PC-9 (cell line): Measurements from ENCODE around the gene ZNF234. TPM values are rescaled to one million over a fixed set of nuclear protein-coding genes. Genes with fewer than 3 reads are reported as not detected.
"Not testable (repeated sequence)": the region's sequence is repeated elsewhere in the genome, so short reads cannot be mapped to it uniquely, and the experiment has no call there.

ENCODE experiments used
- BruUV-seq: library from RNA; stranded (reverse); fragments of 400-500 nt; replicated peaks from 2 replicates; lab custom pipeline; 2021; lab: Mats Ljungman, UMichigan
- CTCF ChIA-PET: fragments of 300-600 bp; sonication (Branson Sonifier 250); formaldehyde crosslinking; loops from one replicate; lab custom pipeline; 2022; ENCODE audit warnings: antibody characterized with exemption; lab: Charles Lee
- POLR2A ChIA-PET: fragments of 300-600 bp; sonication (Branson Sonifier 250); formaldehyde crosslinking; loops from one replicate; lab custom pipeline; 2022; ENCODE audit warnings: antibody characterized with exemption; ENCODE audit not compliant: unreplicated experiment; lab: Charles Lee
- DNase-seq, 2 experiments: peaks; one replicate each; pipeline versions ENCODE4 v3.0.0 to v3.0.0-alpha.2; 2015 to 2022; ENCODE audit warnings: mixed read lengths in 1 of 2
- H2AFZ ChIP-seq: fragments of 200-600 bp; sonication (generic); 2 replicates; pipeline ENCODE4 v1.8.1; 2017; ENCODE audit warnings: antibody characterized with exemption
- H3F3A ChIP-seq: fragments of 200-600 bp; sonication (generic); 2 replicates; pipeline ENCODE4 v1.8.1; 2017; ENCODE audit warnings: antibody characterized with exemption, mild to moderate bottlenecking, low read depth; ENCODE audit not compliant: insufficient read depth
- H3K27ac ChIP-seq: fragments of 200-600 bp; sonication (generic); 2 replicates; pipeline ENCODE4 v1.6.1; 2016; ENCODE audit warnings: mixed run types
- H3K27me3 ChIP-seq: fragments of 200-600 bp; sonication (generic); 2 replicates; pipeline ENCODE4 v1.6.1; 2016; ENCODE audit warnings: low read depth, mixed run types; ENCODE audit not compliant: insufficient read depth
- H3K36me3 ChIP-seq: fragments of 200-600 bp; sonication (generic); 2 replicates; pipeline ENCODE4 v1.6.1; 2016; ENCODE audit warnings: low read depth, mixed run types
- H3K4me1 ChIP-seq: fragments of 200-600 bp; sonication (generic); replicated peaks from 2 replicates; pipeline ENCODE4 v1.6.1; 2016; ENCODE audit warnings: mixed run types; ENCODE audit not compliant: insufficient read depth
- H3K4me2 ChIP-seq: fragments of 200-600 bp; sonication (generic); 2 replicates; pipeline ENCODE4 v1.6.1; 2017; ENCODE audit warnings: mixed run types
- H3K4me3 ChIP-seq: fragments of 200-600 bp; sonication (generic); 2 replicates; pipeline ENCODE4 v1.6.1; 2016; ENCODE audit warnings: mixed run types
- H3K79me2 ChIP-seq: fragments of 200-600 bp; sonication (generic); 2 replicates; pipeline ENCODE4 v1.6.1; 2017; ENCODE audit warnings: low read depth, mixed run types
- H3K9me2 ChIP-seq: fragments of 200-600 bp; sonication (generic); 2 replicates; pipeline ENCODE4 v1.8.1; 2017; ENCODE audit warnings: mild to moderate bottlenecking; ENCODE audit not compliant: insufficient read depth
- H3K9me3 ChIP-seq: fragments of 200-600 bp; sonication (generic); 2 replicates; pipeline ENCODE4 v1.8.1; 2016; ENCODE audit warnings: low read depth; ENCODE audit not compliant: insufficient read depth
- H4K20me1 ChIP-seq: fragments of 200-600 bp; sonication (generic); 2 replicates; pipeline ENCODE4 v1.8.1; 2017; ENCODE audit not compliant: insufficient read depth
- EZH2 ChIP-seq: fragments of 200-600 bp; sonication (generic); IDR thresholded peaks from 2 replicates; pipeline ENCODE4 v1.8.0; 2017; ENCODE audit warnings: antibody characterized with exemption, low read depth
- intact Hi-C: fragments of 100-400 bp; cut with micrococcal nuclease; formaldehyde crosslinking; loops from one replicate; pipeline ENCODE4 v1.10.0; 2022; ENCODE audit not compliant: unreplicated experiment
- total RNA-seq: library from RNA; stranded (reverse); gene quantifications from 2 replicates; pipeline ENCODE4 v1.2.3, GENCODE V29; 2021
- TF ChIP-seq, protein P1 (sequence below): fragments of 200-600 bp; sonication (generic); conservative IDR thresholded peaks from 2 replicates; pipeline ENCODE4 v1.6.1; 2017; ENCODE audit warnings: mixed run types, antibody characterized with exemption, mild to moderate bottlenecking, moderate library complexity

The ZNF234 gene
- total RNA-seq, 1 experiment from 2014 or later, result 8.6 TPM

DNA sequence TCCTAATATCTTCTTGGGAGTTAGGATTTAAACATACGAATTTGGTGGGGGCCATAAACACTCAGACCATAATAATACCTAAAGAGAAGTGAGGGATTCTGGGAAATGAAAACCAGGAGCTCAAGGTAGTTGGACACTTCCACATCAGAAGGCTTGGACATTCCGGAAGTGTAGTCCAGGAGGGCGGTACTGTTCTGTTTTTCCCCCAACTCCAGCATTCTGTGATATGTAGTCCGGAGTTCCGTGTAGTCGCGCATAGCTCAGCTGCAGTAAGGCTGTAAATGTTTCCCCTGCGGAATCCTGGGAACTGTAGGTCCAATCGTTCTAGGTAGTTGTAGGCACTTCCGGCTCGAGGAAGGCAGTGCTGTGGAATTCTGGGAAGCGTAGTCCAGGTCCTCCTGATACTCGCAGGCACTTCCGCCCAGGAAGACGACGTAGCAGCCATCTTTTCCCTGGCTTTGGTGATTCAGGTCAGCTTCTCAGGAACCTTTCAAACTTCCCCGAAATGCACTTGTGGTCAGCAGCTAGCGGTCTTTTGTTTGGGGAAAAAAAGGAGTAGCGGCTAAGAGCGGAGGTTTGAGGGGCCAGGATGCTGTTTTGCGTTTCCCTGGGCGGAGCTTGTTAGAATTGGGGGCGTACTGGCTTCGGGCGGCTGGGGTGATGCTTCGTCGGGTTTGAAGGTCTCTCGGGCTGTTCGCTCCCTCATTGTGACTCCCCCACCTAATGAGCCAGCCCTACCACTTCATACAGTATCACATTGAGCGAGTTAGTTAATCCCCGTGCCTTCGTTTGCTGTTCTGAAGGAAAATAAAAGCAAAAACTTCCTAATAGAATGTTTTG is 23.5 kb downstream of the ZNF234 start, which contains the start of gene ZNF226:
ZNF226 (plus strand) TSS at position 428 of the 840 bp plus-strand sequence. CDS start 4,981 bp downstream, outside the sequence.
- Histone ChIP-seq H3K79me2 (peaks cover 11% of the 10 kb centered on the region), H3K27me3 (no peaks in the 10 kb centered on the region), H3K9me3 (peaks cover 37% of the 10 kb centered on the region), H3K4me2 (peak within 1 kb of the TSS; percentile 86), H3K4me1 (peaks cover 13% of the 10 kb centered on the region), H3K27ac (peak within 1 kb of the TSS; percentile 20; the same call in 1 of the 2 replicates), H3K4me3 (peak within 1 kb of the TSS; percentile 81), H4K20me1 (no peaks in the 10 kb centered on the region), H2AFZ (peak within 1 kb of the TSS; percentile 92), H3K9me2 (no peaks in the 10 kb centered on the region), H3K36me3 (peaks cover 38% of the 10 kb centered on the region), H3F3A (peaks cover 8% of the 10 kb centered on the region; the same call in 1 of the 2 replicates)
- TF ChIP-seq EZH2, result no peak
- TF ChIP-seq, protein P1, sequence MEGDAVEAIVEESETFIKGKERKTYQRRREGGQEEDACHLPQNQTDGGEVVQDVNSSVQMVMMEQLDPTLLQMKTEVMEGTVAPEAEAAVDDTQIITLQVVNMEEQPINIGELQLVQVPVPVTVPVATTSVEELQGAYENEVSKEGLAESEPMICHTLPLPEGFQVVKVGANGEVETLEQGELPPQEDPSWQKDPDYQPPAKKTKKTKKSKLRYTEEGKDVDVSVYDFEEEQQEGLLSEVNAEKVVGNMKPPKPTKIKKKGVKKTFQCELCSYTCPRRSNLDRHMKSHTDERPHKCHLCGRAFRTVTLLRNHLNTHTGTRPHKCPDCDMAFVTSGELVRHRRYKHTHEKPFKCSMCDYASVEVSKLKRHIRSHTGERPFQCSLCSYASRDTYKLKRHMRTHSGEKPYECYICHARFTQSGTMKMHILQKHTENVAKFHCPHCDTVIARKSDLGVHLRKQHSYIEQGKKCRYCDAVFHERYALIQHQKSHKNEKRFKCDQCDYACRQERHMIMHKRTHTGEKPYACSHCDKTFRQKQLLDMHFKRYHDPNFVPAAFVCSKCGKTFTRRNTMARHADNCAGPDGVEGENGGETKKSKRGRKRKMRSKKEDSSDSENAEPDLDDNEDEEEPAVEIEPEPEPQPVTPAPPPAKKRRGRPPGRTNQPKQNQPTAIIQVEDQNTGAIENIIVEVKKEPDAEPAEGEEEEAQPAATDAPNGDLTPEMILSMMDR, result no peak
- CTCF ChIA-PET, result no interaction called here
- no TSS peak for BruUV-seq
- intact Hi-C loops, result loop anchor here (1.0 kb wide), 2 partner anchors 42 to 52 kb away; partner anchors contain the start of gene ZNF225
- DNase-seq, result peak; percentile 86 to 99
- POLR2A ChIA-PET, result interaction anchor here (0.6 to 0.8 kb wide), 2 partner anchors 42 to 230 kb away, joined by 4 to 11 read pairs; partner anchors contain the start of gene ZNF45

DNA sequence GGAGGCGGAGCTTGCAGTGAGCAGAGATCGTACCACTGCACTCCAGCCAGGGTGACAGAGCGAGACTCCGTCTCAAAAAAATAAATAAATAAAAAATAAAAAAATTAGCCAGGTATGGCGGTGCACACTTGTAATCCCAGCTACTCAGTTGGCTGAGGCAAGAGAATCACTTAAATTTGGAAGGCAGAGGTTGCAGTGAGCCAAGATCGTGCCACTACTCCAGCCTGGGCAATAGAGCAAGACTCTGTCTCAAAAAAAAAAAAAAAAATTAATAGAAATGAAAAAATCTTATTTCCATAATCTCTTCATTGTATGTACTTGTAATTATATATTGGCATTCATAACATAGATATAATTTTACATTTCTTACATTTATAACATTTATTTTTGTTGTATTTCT is 29.3 kb downstream of the ZNF234 start:
- H3K27me3 ChIP-seq, H3K4me3 ChIP-seq, H2AFZ ChIP-seq, intact Hi-C loops, H3K27ac ChIP-seq, H3K4me2 ChIP-seq, H3K79me2 ChIP-seq, CTCF ChIA-PET, H3K9me2 ChIP-seq, H3F3A ChIP-seq, POLR2A ChIA-PET, H3K4me1 ChIP-seq, DNase-seq, BruUV-seq, H4K20me1 ChIP-seq: not testable (repeated sequence)
- H3K9me3 ChIP-seq, result peaks cover 43% of the 10 kb centered on the region
- H3K36me3 ChIP-seq, result peaks cover 88% of the 10 kb centered on the region

DNA sequence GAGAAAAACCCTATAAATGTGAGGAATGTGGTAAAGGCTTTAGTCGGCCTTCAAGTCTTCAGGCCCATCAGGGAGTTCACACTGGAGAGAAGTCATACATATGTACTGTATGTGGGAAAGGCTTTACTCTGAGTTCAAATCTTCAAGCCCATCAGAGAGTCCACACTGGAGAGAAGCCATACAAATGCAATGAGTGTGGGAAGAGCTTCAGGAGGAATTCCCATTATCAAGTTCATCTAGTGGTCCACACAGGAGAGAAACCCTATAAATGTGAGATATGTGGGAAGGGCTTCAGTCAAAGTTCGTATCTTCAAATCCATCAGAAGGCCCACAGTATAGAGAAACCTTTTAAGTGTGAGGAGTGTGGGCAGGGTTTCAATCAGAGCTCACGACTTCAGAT is 35.2 kb downstream of the ZNF234 start:
- Histone ChIP-seq H3K36me3 (peaks cover 57% of the 10 kb centered on the region), H3K4me2 (no peak overlapping the region), H3K9me3 (peaks cover 51% of the 10 kb centered on the region), H3K4me3 (no peak overlapping the region), H3K27ac (no peak overlapping the region), H3F3A (peaks cover 12% of the 10 kb centered on the region; the same call in 1 of the 2 replicates), H3K4me1 (no peaks in the 10 kb centered on the region), H2AFZ (no peak overlapping the region), H3K79me2 (no peaks in the 10 kb centered on the region), H4K20me1 (no peaks in the 10 kb centered on the region), H3K9me2 (no peaks in the 10 kb centered on the region), H3K27me3 (no peaks in the 10 kb centered on the region)
- DNase-seq, result no peak
- TF ChIP-seq, protein P1, result no peak
- TF ChIP-seq EZH2, result no peak
- intact Hi-C loops, result no loop called here
- BruUV-seq, result no TSS peak
- ChIA-PET CTCF (no interaction called here), POLR2A (no interaction called here)
